Posterior cingulate gyrus (tissue), 11 donors: ENCODE results near the gene TMCC2.
"Not testable (repeated sequence)": the region's sequence is repeated elsewhere in the genome, so short reads cannot be mapped to it uniquely, and the experiment has no call there.

Source experiments
- DNase-seq, 10 donors: peaks; one replicate each; pipeline versions ENCODE4 v3.0.0 to v3.0.0-alpha.2; 2020 to 2021; ENCODE audit warnings: mixed read lengths in 3 of 10
- intact Hi-C: fragments of 100-400 bp; cut with DNase I; formaldehyde crosslinking; loops from one replicate; pipeline ENCODE4 v1.15.1; 2023

Gene TMCC2, protein sequence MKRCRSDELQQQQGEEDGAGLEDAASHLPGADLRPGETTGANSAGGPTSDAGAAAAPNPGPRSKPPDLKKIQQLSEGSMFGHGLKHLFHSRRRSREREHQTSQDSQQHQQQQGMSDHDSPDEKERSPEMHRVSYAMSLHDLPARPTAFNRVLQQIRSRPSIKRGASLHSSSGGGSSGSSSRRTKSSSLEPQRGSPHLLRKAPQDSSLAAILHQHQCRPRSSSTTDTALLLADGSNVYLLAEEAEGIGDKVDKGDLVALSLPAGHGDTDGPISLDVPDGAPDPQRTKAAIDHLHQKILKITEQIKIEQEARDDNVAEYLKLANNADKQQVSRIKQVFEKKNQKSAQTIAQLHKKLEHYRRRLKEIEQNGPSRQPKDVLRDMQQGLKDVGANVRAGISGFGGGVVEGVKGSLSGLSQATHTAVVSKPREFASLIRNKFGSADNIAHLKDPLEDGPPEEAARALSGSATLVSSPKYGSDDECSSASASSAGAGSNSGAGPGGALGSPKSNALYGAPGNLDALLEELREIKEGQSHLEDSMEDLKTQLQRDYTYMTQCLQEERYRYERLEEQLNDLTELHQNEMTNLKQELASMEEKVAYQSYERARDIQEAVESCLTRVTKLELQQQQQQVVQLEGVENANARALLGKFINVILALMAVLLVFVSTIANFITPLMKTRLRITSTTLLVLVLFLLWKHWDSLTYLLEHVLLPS

DNA sequence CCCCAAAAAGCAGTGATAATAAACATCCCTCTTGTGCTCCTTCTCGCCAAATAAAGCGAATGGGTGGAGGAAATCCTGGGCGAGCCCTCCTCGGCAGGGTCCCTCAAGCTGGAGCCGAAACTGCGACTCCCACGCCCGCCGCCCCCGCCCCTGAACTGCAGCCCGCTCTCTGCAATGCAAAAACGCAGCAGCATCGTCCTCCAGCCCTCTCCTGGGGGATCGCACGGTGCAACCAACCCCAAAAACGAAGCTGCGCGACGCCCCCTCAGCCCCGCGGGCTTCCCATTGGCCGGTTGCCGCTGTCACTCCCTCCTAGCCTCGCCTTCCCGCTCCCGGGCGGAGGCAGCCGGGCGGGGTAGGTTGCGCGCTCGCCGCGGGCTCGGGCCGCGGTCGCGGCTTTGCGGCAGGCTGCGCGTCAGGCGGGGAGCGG, at the start of gene TMCC2:
TMCC2 (plus strand) TSS at position 363 of the 430 bp plus-strand sequence. CDS start 619 bp downstream, outside the sequence.
- DNase-seq = peak; percentile 95 to 99 (median 97)
- intact Hi-C loops = loop anchor here (1.0 to 2.0 kb wide), 2 partner anchors 16 to 29 kb away; partner anchors contain the start of gene DSTYK

DNA sequence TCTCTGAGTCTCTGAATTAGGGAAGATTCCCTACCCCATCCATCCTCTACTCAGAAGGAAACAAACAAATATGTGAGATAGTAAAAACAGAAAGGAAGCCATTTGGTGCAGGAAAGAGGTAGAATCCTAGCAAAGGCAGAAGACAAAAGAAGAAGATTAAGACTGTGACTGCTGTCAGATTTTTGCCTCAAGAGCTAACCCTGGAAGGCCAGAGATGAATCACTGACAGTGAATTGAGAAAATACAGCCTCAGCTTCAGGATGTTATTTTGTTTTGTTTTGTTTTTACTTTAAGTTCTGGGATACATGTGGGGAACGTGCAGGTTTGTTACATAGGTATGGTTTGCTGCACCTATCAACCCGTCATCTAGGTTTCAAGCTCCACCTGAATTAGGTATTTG, 47.9 kb upstream of the TMCC2 start:
- intact Hi-C loops = no loop called here
- no peak for DNase-seq

DNA sequence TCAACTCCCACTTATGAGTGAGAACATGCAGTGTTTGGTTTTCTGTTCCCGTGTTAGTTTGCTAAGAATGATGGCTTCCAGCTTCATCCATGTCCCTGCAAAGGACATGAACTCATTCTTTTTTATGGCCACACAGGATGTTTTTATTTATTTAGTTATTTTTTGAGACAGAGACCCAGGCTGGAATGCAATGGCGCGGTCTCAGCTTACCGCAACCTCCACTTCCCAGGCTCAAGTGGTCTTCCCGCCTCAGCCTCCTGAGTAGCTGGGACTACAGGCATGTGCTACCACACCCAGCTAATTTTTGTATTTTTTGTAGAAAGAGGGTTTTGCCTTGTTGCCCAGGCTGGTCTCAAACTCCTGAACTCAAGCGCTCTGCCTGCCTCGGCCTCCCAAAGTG, 47.4 kb upstream of the TMCC2 start:
- intact Hi-C loops, DNase-seq: not testable (repeated sequence)

DNA sequence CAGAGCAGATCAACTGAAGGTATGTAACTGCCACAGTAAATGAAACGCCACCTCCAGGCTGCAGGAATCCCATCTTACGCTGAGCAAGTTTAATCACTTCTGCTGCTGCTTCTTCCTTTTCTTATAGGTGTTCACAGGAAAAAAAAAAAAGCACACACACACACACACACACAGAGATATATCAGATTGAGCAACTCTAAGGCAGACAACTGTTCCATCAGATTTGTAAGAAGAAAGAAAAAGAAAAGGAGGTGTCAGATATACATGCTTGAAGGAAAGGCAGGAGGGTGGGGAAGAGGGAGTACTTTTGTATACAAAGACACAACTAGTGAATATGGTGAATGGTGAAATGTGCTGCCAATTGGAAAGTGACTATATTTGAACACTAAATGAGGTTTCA, 44.8 kb upstream of the TMCC2 start:
- DNase-seq = no peak
- intact Hi-C loops = no loop called here

DNA sequence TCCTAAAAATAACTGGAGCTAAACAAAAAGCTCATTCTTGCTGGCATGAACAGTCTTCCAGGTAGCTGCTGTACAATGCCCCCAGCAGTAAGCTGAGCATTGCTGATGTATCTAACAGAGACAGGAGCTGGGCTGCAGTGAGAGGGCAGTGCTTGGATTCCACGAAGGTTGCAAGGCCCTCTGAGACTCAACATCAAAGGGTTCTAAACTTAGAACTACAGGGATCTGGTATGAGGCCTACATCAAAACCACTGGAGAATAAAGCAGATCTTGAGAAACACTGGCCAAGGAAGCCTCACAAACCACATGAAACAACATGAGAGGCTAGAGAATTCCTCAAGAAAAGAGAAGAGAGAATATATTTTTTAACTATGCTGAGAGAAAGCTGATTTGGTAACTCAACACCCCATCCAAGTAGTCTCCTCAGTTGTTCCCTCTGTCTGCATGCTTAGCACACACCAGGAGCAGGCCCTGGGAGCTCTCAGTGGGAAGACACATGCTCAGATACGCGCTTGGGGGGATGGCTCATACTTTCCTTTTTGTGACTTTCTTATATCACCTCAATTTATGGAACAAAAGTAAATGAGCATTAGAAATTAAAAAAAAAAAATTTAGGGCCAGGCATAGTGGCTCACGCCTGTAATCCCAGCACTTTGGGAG, 43.9 kb upstream of the TMCC2 start:
- intact Hi-C loops = no loop called here
- no peak for DNase-seq

DNA sequence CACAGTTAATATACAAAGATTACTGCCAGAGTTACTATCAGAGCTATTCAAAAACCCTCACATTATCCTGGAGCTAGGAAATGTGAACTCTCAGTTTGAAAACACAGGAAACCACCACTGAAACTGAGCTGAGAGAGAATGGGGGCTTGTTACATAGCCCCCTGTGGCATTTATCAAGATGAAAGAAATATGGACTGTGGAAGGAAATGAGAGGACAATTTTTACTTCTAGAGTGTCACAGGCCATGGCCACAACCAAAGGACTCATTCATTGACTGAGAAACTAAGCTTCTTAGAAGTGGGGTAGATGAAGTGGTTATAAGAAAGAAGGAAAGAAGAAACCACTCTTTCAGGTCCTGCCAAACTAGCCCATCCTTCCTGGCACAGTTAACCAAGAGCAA, 41.6 kb upstream of the TMCC2 start:
- intact Hi-C loops = no loop called here
- no peak for DNase-seq

DNA sequence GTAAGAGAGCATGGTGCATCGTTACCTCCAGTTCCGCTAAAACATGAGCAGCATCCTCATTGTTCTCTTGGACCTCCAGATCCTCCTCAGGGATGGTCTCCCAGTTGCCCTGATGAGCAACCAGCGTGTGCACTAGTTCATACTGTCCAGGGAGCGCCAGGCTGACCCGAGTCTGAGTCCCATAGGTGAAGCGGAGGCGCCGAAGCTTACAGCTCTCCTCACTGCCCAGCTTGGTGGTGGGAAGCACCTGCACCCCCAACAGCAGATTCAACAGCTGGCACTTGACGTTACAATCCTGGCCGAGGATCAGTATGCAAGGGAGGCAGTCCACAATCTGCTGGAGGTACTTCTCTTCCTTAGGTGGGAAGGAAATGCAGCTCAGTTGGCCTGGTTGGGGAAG, 40.3 kb upstream of the TMCC2 start:
- intact Hi-C loops = no loop called here

DNA sequence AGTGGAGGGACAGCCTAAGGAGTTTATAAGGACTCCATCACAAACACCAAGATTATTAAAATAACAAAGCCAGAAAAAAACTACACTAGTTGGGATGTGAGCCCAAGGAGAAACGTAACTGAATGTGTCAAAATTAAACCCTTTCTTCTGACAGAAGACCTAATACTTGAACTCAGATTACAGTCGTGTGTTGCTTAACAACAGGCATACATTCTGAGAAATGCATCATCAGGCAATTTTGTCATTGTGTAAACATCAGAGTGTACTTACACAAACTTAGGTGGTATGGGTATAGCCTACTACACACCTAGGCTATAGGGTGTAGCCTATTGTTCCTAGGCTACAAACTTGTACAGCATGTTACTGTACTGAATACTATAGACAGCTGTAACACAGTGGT, 39.6 kb upstream of the TMCC2 start:
- DNase-seq = no peak
- intact Hi-C loops = no loop called here

More for the DNA sequence above, 40.3 kb upstream of the TMCC2 start:
- no peak for DNase-seq

DNA sequence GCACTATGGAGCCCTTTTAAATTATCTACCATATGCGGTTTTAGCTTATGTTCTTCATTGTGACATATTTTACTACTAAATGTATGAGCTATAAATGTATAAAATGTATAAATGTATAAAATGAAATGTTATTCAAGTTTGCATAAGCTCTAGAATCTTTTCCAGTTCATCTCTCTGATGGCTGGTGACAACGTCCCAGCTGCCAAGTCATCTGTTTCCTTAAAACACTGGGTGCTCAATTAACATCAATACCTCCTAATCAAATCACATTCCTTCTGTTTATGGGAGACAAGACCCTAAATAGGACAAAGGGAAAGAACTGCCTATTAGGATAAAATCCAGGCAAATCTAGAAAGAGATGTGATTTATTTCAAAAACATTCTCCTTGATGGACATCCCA, 39.1 kb upstream of the TMCC2 start:
- no peak for DNase-seq
- intact Hi-C loops = no loop called here

DNA sequence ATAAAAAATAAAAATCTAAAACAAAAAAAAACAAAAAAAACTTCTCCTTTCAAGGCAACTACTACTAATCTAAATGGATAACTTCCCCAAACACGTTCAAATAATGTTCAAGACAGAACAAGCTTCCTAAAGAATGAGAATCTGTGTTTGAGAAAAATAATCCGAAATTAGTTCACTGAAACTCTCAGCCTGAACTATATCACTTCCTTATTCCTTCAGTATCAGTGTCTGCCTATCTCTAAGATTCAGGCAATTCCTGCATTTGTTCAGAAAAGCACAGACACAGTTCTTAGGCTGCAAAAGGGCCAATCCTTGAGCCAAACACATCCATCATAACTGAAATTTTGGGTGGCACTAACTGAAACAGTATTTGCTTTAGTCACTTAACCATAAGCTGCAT, 38.6 kb upstream of the TMCC2 start:
- no peak for DNase-seq
- intact Hi-C loops = no loop called here

DNA sequence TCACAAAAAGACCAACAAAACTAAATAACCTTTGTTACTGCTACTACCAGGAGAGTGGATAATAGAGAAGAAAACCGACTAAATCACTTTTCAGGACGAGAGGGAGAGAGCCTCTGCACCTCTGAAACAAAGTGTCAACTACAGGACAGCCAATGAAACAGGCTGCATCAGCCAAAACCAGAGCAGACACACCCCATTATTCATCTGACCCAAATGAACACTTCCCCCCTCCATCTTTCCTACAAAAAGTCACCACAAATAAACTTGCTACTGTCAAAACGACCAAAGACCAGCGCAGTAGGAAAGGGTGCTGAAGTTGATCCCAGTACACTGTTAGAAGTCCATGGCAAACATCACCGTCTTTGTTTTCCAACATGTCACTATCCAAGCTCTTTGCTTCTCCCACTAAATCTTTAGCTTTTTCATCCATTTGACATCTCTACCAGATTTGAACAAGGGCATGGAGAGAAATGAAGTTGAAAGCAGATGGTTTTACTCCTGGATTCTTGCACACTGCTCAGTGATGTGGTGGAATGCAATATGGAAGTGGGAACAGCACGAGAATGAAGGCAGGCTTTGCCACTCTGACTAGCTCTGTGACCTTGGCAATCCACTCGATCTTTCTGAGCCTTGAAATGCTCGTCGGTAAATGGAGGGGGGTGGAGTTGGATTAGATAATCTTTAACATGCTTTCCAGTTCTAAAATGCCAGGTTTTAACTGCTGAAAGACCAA, 36.7 kb upstream of the TMCC2 start:
- DNase-seq = no peak
- intact Hi-C loops = no loop called here

DNA sequence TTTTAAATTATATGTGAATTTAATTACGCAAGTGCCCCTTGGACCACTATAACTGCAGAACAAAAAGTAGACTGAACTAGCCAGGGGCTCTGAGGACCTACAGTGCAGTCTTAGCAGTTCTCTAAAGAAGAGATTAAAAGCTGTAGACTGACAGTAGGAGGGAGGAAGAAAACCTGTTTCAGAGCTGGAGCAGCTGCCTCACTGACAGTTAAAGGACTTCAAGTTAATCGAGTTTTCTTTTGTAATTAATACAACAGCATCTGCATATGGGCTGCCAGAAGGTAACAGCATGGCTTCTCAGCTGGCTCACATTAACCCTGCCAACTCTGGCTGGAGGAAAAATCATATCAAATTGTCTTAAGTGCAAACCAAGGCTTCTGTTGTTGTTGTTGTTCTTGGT, 36.1 kb upstream of the TMCC2 start:
- intact Hi-C loops = no loop called here
- DNase-seq = no peak

DNA sequence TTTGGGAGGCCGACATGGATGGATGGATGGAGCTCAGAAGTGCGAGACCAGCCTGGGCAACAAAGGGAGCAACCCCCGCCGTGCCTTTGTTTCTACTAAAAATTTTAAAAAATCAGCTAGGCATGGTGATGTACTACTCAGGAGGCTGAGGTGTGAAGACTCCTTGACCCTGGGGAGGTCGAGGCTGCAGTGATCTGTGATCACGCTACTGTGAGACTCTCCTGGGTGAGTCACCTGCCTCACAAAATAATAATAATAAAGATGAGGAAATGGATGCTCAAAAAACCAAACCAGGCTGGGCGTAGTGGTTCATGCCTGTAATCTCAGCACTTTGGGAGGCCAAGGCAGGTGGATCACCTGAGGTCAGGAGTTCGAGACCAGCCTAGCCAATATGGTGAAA, 35.5 kb upstream of the TMCC2 start:
- DNase-seq = no peak
- intact Hi-C loops = no loop called here

DNA sequence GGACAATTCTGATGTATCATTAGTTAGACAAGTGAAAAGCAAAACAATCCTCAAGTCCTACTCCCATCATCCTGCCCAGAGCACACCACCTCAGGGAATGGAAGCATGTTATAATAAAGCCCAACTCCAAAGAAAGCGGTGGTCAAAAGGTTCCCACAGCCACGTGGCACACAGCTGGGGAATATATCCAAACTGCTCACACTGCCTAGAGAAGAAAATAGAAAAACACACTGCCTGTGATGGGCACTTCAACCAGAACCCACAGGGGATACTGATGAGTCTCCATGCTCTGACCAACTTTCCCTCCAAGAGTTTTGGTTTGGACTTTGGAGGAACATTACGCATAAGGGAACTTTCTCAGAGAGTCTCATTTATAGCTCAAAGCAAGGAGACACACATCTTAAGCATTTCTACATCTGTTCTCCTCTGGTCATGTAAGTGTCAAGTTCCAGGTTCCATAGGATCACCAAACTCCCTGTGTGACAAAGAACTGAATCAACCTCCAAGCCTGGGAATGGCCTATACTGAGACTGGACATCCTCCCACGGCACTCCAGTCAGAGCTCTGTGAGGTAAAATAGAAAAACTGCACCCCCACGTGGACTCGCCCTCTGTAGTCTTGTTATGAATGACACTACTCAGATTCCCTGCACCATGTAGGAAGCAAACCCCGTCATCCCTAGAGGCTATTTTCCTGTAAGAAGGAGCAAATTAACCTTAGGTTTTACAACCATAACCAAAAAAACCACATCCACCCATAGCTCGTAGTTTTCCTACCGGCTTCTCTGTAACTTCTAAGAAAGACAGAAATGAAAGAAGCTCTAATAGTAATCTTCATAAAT, 28.4 kb upstream of the TMCC2 start:
- intact Hi-C loops = no loop called here
- peak in 2 of 10 donors; percentile 10 to 31 for DNase-seq

DNA sequence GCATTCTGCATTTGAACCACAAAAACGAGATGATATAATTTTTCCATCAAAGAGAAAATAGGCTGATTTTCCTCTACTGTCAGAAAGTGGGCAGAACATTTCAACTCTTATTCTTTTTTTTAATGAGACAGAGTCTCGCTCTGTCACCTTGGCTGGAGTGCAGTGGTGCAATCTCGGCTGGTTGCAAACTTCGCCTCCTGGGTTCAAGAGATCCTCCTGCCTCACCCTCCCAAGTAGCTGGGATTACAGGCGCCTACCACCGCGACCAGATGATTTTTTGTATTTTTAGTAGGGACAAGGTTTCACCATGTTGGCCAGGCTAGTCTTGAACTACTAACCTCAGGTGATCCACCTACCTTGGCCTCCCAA, 27.8 kb upstream of the TMCC2 start:
- intact Hi-C loops = no loop called here
- DNase-seq = no peak

DNA sequence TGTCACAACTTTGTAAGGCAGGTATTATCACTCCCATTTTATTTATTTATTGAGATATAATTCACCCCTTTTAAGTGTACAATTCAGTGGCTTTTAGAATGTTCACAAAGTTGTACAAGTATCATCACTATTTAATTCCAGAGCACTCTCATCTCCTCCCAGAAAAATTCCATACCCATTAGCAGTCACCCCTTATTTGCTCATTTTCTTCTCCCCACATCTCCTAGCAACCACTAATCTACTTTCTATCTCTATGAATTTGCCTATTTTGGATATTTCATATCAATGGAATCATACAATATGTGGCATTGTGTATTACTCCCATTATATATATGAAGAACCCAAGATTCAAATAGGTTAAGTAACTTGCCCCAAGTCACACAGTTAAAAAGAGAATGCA, 23.2 kb upstream of the TMCC2 start:
- intact Hi-C loops = no loop called here
- DNase-seq = no peak

DNA sequence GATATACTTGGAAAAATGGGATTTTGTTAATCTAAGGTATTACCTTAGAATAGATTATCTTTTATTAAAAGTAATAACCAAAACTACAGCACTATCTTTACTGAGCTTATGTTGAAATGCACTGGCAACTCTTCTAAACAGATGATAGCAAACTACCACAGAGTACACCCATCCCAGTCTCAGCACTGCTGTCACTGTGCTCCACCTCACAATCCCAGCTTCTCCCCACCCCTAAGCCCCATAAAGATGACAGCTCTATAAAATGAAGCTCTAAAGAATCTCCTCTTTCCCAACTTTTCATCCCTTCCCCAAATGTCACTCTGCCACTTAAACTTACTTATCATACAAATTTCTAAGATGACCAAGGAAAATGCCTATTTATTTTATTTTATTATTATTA, 22.7 kb upstream of the TMCC2 start:
- DNase-seq = no peak
- intact Hi-C loops = no loop called here

DNA sequence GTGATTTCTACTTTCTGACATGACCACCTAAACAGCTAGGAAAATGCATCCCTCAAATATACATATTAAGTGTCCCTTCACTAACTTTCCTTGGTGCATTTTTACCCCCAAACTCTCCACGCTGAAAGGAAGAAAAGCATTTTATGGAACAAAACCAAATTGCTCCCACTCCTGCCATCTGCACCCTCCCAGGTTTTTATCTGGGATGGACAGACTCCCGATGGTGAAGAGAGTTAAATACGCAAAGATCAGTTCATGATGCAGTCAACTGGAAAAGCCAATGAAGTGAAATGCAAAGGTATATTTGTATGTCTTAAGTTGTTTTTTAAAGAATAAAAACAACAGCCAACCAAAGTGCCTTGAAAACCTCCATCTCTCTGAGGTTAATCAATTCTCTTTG, 18.9 kb upstream of the TMCC2 start:
- no peak for DNase-seq
- intact Hi-C loops = no loop called here

DNA sequence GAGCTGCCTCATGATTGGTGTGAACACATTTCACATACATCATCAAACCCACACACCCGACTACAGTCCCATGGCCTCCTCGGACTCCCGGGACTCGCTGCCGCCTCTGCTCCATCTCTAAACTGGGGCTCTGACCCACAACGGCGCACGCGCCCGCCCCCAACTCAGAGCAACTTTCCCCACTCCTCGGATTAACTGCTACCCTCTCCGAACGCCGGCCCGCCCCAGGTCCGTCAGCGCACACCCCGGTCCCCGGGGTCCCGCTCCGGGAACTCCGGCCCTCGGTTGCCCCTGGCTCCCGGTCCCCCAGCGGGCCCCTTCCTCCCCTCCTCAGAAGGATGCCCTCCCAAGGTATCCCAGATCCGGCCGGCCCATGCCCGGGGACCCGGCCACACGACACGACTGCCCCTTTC, 17.0 kb upstream of the TMCC2 start:
- intact Hi-C loops = loop anchor here (1.0 to 5.0 kb wide), 4 partner anchors 17 to 88 kb away; partner anchors contain the start of gene TMCC2
- peak in 6 of 10 donors; percentile 22 to 85 (median 36) for DNase-seq
